Stimulated activated CD4-positive, alpha-beta T cell treated with anti-CD3 and anti-CD28 coated beads, Interleukin-12 subunit alpha, Interleukin-12 subunit beta, amount 100 ng/mL, for 4 hours (primary cell): ENCODE measurements around the gene TRIM17.

Experiments
- DNase-seq: peaks from one replicate; pipeline ENCODE4 v3.0.0-alpha.2; 2020

TRIM17 gene, protein sequence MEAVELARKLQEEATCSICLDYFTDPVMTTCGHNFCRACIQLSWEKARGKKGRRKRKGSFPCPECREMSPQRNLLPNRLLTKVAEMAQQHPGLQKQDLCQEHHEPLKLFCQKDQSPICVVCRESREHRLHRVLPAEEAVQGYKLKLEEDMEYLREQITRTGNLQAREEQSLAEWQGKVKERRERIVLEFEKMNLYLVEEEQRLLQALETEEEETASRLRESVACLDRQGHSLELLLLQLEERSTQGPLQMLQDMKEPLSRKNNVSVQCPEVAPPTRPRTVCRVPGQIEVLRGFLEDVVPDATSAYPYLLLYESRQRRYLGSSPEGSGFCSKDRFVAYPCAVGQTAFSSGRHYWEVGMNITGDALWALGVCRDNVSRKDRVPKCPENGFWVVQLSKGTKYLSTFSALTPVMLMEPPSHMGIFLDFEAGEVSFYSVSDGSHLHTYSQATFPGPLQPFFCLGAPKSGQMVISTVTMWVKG

DNA sequence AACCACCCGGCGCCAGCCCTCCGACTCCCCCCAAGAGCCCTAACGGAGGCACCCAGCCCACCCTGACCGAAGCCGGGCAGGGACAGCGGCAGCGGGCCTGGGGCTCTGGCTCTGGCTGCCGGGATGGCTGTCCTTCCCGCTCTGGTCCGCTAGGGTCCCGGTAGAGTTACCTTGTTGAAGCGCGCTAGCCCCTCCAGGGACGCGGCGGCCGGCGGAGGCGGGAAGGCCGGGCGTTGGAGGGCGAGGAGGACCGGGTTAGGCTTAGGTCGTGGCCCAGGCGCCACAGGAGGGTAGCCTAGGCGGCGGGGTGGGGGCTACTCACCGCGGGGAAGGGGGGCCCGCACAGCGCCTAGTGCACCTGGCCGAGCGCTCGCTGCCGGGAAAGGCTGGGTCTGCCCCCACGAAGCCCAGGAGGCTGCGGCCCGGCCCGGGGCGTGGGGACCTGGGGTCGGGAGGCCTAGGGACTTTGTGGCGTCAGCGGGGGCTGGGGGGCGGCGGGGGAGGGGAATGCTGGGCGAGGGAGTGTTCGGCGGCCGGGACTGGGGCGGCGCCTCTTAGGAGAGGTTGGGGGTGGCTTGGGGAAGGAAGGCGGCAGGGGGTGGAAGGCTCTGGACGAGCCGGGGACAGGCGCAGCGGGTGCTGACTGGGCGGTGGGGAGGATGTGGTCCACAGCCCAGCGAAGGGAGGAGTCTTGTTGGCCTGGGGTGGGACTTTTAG is at the start of gene TRIM17:
TRIM17 (minus strand) TSS at position 645 of the 717 bp plus-strand sequence. CDS start 1,789 bp downstream, outside the sequence.
- peak; percentile 29 for DNase-seq

DNA sequence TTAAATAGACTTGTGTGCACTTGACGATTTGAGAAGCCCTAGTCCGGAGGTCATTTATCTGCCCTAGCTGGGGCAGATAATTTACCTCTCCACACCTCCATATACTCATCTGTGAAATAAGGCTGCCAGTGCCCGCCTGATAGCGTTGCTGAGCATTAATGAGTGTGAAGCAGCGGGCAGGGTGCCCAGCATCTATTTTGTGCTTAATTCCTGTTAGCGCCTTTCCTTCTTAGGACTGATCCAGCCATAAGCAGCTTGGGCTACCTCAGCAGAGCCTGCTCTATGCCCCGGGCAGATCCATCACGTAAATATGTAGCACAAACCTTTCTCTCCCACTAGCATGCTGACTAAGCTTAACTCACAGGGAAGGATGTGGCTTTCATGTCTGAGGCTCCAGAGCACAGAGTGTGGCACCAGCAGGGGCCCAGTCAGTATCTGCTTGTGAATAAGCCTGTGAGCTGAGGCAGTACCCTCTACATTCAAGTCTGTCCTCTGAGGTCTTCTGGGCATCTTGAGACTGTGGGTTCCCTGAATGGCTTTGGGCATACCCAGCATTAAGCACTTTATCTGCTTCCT is 49.0 kb upstream of the TRIM17 start:
- no peak for DNase-seq

DNA sequence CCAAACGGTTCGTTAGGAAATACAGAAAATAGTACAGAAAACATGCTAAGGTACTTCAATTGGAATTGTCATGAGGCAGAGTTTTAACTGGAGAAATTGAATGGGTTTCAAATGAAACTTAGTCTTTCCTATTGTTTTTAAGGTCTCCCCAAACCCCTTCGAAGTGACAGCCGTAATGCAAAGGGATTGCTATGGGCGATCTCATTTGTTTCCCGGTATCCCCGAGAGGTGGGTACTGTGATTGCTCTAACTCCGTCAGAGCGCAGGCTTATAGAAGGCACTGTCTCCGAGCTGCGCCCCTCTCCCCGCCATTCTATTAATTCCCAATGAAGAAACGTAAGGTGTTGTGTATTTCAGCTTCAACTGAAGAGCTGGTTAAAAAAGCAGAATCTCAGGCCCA is 48.5 kb upstream of the TRIM17 start:
- DNase-seq = no peak

DNA sequence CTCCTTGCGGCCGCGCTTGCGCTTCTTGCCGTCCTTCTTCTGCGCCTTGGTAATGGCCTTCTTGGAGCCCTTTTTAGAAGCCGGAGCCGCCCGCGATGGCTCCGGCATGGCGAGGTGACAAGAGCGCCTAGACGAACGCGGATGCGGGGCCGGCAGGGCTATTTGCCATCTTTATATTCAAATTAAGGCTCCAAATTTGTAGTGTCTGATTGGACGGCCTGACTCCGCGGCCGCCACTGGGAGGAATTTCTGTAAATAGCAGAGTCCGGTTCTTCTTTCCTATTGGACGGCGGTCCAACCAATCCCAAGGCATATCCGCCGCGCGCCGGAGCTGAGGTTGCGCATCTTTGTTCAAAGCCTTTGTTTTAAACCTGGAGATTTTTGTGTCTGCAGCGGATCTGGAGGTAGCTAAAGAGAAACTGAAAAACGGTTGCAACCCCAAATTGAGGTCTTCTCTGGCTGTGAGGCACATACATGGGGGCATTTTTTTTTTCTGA is 47.9 kb upstream of the TRIM17 start:
- DNase-seq = peak; percentile 78

DNA sequence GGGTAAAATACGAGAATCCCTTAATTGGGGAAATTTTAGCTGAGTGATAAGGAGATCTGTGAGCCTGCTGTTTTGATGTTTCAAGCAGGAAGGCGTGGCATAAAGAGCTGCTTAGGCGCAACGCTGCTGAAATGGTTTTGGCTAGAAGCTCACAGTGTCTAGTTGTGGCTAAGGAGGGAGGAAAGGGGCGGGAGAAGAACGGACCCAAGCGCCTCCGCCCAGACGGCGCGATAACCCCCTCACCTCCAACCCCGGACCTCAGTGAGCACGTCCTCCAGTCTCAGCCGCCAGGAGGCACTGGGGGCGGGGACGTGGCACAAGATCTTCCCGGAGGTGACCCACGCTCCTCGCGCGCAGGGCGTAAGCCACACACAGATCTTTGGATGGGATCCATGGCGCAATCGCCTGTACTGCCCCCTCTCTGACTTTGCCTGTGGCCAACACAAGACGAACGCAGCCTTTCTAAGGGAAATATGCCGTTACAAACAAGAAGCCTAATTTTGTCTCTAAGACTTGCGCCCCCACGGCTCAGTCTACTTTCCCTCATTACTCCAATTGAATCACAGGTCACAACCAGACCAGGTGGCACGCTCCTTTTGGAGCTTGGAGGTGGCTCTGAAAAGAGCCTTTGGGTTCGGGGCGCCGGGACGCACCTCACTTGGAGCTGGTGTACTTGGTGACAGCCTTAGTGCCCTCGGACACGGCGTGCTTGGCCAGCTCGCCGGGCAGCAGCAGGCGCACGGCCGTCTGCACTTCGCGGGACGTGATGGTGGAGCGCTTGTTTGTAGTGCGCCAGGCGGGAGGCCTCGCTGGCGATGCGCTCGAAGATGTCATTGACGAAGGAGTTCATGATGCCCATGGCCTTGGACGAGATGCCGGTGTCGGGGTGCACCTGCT is 47.1 kb upstream of the TRIM17 start:
- DNase-seq = peak; percentile 30

DNA sequence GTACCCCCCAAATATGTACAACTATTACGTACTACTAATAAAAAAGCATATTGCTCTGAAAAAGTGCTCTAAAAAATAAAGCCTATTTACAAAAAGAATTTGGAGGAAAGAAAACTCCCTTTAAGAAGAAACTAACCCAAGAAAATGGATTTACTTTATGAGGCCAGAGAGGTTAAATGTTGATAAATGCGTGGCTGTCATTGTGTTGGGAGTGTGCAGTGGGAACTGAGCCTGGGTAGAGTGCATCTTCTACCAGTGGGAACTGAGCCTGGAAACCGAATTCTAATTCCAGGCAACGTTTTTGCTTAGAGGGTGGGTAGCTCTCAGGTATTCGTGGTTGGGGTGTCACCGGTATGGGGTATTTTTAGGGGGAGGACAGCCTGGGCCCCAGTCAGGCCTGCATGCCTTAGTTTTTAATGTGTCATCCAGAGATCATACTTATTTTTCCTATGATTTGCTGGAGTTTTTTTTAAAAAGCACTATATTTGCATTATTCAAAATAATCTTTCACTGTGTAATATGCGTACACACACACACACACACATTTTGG is 46.4 kb upstream of the TRIM17 start:
- DNase-seq = no peak

DNA sequence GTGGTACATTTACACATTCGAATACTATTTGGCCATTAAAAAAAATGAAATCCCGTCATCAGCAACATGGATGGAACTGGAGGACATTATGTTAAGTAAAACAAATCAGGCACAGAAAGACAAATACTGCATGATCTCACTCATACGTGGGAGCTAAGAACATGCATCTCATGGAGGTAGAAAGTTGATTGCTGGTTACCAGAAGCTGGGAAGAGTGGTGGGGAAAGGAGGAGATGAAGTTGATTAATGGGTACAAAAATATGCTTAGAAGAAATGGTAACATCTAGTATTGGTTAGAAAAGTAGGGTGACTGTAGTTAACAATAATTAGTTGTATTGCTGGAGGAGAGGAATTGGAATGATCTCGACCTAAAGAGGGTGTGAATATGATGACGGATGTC is 45.9 kb upstream of the TRIM17 start:
- DNase-seq = no peak

DNA sequence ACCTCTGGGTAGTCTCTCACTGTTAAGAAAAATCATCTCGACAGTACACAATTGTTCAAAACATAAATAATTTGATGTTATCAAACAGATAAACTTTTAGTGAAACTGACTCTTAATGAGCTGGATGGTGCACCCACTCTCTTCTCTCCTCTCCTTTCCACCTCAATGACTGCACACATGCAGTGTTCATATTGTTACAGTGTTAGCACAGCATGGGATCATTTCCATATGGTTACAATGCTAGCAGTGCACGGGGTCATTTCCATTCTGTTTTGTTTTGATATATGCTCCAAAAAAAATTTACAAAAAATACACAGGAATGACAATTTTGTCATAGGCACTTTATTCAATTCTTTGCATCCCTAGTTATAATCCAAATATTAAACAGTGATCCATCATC is 44.2 kb upstream of the TRIM17 start:
- DNase-seq = no peak

DNA sequence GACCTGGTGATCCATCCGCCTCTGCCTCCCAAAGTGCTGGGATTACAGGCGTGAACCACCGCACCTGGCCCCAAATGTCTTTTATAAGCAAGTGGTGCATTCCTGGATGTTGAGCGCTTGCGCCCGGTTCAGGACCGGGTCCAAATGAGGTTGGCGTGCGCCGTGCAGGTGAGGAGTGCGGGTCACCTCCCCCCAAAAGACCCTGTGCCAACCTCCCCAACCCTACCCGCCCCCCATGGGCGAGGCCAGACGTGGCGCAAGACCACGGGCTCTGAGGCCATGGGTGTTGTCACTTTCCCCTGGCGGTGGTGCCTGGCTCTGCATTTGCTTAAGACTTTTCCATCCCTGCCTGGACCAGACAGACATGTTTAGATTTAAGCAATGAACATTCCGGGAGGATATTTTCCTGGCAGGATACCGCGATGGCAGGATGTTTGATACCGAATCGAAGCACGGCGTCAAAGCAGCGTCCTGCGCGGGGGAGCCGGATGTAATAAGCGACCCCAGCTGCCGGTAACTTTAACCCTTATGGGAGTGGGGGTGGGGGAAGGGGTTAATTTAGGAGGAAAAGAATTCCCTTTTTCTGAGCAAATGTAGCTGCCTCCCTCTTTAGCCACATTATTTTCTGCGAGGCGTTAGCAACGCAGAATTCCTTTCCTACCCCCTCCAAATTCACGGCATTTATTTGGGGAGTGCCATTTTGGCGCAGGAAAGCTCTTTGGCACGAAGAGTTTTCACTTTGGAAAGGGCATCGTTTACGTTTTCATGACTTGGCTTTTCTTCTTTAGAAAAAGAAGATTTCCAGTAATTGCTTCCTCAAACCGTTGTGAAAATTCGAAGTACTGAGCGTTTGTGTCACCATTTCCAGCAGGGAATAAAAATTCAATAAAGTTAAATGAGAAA is 42.7 kb upstream of the TRIM17 start:
- peak; percentile 49 for DNase-seq

DNA sequence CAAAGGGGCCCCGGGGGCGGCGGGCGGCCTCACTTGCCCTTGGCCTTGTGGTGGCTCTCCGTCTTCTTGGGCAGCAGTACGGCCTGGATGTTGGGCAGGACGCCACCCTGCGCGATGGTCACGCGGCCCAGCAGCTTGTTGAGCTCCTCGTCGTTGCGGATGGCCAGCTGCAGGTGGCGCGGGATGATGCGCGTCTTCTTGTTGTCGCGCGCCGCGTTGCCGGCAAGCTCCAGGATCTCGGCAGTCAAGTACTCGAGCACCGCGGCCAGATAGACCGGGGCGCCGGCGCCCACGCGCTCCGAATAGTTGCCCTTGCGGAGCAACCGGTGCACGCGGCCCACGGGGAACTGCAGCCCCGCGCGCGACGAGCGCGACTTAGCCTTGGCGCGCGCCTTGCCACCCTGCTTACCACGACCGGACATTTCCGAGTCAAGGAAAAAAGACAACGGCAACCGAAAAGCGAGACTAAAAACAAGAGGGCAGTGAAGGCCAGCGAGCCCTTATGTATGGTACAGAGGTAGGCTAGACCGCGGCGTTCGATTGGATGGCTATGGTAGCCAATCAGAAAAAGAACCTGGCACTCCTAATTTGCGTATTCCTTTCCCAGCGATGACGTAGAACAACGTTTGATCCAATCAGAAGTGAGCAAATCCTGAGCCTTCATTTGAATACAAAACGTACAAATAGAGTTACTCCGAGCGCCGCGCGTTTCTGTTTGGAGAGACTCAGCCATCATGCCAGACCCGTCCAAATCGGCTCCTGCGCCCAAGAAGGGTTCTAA is 40.9 kb upstream of the TRIM17 start:
- DNase-seq = peak; percentile 71

DNA sequence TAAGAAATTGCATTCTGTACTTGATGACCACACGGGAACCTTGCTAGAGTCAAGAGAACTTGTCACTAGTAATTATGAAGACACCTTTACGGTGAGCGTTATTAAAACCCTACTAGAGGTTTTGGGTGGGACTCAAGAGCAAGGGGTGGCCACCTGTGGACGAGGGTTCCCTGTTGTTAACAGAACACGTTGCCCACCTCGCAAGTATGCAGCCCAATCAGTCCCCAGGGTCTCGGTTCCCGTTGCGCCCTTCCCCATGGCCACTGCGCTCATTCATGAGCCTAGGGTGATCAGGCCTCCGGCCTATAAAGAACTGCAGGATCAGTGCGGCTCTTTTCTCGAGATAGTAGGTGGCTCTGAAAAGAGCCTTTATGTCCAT is 40.3 kb upstream of the TRIM17 start:
- DNase-seq = no peak

DNA sequence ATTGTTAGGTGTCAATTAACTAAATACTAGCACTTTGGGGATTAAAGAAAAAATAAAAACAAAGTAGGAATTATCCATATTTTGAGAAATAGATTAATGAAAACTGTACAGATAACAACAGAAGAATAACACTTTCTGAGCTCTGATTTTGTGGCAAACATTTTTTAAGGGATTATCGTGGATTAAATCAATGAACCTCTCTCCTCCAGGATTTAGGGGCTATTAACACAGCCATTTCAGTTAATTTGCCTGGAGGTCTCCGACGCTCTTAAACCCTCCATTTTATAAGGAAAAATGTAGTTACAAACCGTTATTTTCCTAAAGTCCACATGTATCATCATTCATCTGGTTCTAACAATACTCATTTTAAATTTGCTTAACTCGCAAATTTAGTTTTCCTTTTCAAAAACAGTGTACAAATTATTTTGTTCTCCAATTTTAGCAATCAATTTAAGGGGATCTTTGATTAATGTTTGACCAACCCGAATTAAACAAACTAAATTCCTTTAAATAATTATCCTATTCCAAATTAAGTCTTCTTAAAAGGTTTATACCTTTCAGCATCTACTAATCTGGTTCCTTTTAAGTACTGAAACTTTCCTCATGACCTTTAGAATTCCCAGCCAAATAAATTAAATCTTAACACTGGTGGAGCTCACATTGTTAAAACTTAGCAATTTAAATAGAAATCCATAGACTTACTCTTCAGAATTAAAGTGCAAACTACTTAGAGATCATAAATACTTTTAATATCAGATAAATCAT is 39.8 kb upstream of the TRIM17 start:
- DNase-seq = no peak

DNA sequence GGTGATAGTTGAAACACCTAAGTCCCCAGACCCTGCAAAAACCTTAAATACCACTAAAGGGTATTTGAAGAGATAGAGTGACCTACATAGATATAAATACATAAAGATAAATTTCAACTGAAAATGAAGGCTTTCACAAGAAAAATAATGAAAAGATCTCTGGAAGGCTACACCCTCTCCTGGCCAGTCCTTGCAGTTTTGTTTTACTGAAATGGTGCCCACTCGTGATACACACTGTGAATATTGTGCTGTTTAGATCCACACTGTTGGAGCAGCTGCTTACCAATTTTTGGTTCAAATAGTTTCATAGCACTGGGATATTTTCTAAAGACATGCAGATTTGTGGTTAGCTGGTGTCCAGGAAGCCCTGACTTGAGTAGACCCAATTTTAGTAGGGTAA is 39.1 kb upstream of the TRIM17 start:
- DNase-seq = no peak

DNA sequence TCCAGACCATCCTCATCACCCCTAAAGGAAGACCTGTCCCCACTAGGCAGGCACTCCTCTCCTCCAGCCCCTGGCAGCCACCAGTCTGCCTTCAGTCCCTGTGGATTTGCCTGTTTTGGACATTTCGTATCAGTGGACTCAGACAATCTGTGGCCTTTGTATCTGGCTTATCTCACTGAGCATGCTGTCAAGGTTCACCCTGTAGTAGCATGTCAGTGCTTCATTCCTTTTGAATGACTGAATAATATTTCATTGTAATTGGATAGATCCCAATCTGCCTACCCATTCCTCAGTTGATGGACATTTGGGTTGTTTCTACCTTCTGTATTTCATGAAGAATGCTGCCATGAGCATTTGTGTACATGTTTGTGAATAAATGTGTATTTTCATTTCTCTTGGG is 37.6 kb upstream of the TRIM17 start:
- no peak for DNase-seq

DNA sequence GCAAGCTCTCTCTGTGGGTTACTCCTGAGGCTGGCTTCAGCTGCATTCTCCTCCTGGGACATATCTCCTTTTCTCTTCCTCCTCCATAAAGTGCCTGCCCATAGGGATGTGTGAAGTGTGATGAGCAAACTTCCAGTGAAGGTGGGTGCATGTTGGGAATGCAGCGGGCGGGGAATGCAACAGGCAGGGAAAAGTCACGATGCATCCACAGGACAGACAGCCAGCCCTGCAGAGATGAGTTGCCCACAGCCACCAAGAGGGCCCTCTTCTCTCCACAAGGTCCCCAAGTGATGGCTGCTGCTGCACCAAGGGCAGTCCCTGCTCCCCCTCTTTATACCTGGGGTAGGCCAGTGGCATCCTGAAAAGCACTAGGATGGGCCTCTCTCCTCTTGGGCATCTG is 37.0 kb upstream of the TRIM17 start:
- no peak for DNase-seq

DNA sequence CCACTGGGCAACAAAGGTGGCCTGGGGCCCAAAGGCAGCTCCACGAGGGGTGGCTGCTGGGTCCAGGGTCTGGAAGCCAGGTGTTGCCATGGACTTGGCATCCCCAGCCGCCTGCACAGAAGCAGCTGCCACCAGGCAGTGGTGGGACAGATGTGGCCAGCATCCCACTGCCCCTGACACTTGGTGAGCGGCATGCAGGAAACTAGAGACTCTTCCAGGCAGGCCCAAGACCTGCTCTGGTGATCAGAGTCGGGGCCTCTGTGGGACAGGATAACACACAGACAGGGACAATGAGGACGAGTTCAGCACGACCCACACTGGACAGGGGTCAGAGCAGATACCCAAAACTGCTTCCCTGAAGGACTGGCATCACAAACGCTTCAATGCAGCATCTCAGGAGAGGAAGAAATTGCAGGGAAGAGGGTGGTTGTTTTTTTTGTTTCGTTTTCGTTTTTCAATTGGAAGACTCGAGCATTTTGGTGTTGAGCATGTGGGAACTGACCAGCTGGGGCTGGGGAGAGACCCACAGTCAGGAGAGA is 36.4 kb upstream of the TRIM17 start:
- DNase-seq = no peak

DNA sequence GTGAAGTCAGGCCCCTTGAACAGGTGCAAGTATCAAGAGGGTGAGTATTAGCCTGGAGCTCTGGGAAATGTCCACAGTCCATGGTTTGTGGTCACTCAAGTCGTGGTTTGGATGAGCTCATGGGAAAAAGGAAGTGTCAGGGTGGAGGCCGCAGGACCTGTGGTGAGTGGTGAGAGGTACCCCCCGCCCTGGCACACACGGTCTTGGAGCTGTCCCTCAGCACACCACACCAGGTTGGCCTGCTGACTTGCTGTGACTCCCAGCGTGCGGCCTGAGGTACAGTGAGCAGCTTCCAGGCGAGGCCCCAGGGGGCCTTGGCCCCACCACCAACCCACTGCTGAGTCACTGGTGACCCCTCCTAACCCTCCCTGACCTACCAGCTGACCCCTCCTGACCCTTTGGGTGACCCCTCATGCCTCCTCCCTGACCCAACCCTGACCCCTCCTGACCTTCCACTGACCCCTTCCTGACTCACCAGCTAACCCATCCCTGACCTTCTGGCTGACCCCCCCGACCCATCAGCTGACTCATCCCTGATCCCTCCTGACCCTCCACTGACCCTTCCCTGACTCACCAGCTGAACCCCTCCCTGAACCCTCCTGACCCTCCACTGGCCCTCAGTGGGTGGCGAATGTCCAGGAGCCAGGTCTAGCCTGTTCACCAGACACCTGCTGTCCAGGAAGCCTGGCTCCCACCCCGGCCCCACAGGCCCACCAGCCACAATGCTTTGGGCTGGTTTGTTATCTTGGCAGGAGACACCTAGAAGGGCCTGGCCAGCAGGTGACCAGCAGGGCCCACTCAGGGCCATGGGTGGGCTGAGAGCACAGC is 35.7 kb upstream of the TRIM17 start:
- DNase-seq = no peak

DNA sequence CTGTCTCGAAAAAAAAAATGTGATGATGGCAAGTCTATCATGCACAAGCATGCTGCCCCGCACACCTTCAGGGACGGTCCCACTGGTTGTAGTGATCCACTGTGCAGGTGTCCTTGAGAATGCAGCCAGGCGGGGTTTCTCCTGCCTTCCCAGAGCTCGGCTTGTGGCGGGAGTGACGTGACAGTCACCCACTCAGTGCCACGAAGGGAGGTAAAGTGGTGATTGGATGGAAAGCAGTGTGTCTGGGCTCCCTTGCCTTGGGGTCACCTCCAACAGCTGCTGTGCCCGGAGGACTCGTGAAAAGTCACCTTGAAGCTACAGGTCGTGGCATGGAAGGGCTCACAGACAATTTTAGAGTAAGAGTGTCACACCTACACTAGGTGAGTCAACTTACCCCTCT is 33.5 kb upstream of the TRIM17 start:
- no peak for DNase-seq
